Endodermal cell (in vitro differentiated cells): Measurements from ENCODE around the gene FAM25G. TPM values are rescaled to one million over a fixed set of nuclear protein-coding genes. Genes with fewer than 3 reads are reported as not detected.
"Not testable (repeated sequence)": the region's sequence is repeated elsewhere in the genome, so short reads cannot be mapped to it uniquely, and the experiment has no call there.

Source experiments
- DNase-seq: peaks from one replicate; pipeline ENCODE4 v3.0.0-alpha.2; 2017
- H3K27ac ChIP-seq: 2 replicates; pipeline ENCODE4 v1.5.1; 2013; ENCODE audit warnings: mild to moderate bottlenecking, low read depth, low read length, moderate library complexity
- H3K27me3 ChIP-seq: 2 replicates; pipeline ENCODE4 v1.6.1; 2013; ENCODE audit warnings: mild to moderate bottlenecking, low read length, moderate library complexity; ENCODE audit not compliant: insufficient read depth, control insufficient read depth, poor library complexity, severe bottlenecking
- H3K36me3 ChIP-seq: 2 replicates; pipeline ENCODE4 v1.7.0; 2013; ENCODE audit warnings: mild to moderate bottlenecking, low read length, moderate library complexity; ENCODE audit not compliant: control insufficient read depth, insufficient read depth
- H3K4me1 ChIP-seq: one replicate; pipeline ENCODE4 v1.7.0; 2013; ENCODE audit warnings: low read length; ENCODE audit not compliant: control insufficient read depth, insufficient read depth
- H3K4me3 ChIP-seq: 2 replicates; pipeline ENCODE4 v1.5.1; 2013; ENCODE audit warnings: mild to moderate bottlenecking, low read length, moderate library complexity
- H3K9ac ChIP-seq: 2 replicates; pipeline ENCODE4 v1.6.1; 2013; ENCODE audit warnings: mild to moderate bottlenecking, low read length, moderate library complexity; ENCODE audit not compliant: poor library complexity, severe bottlenecking; ENCODE audit errors: extremely low read depth
- H3K9me3 ChIP-seq: 2 replicates; pipeline ENCODE4 v1.6.1; 2013; ENCODE audit warnings: mild to moderate bottlenecking, low read length, moderate library complexity; ENCODE audit not compliant: control insufficient read depth
- H3K27ac Mint-ChIP-seq: 2 replicates; pipeline ENCODE4 v1.8.0; 2020; ENCODE audit warnings: mixed read lengths
- H3K27me3 Mint-ChIP-seq: 2 replicates; pipeline ENCODE4 v1.8.0; 2021; ENCODE audit warnings: mild to moderate bottlenecking, mixed read lengths; ENCODE audit not compliant: insufficient read depth
- H3K36me3 Mint-ChIP-seq: 2 replicates; pipeline ENCODE4 v1.8.0; 2020; ENCODE audit warnings: low read depth, mixed read lengths
- H3K4me1 Mint-ChIP-seq: 2 replicates; pipeline ENCODE4 v1.8.0; 2020; ENCODE audit warnings: mixed read lengths
- H3K4me3 Mint-ChIP-seq: 2 replicates; pipeline ENCODE4 v1.8.0; 2020; ENCODE audit warnings: mild to moderate bottlenecking, moderate library complexity, mixed read lengths
- H3K9me3 Mint-ChIP-seq: 2 replicates; pipeline ENCODE4 v1.8.0; 2020; ENCODE audit warnings: mild to moderate bottlenecking, mixed read lengths
- CTCF ChIP-seq: fragments of 200-600 bp; sonication (generic); conservative IDR thresholded peaks from 2 replicates; pipeline ENCODE4 v1.5.0; 2021; ENCODE audit warnings: antibody characterized with exemption, mild to moderate bottlenecking
- WGBS, 2 experiments: methylation state at CpG; one replicate each; pipeline versions ENCODE4 v1.1.5 to v1.1.7; 2013; ENCODE audit warnings: missing lambda C conversion rate in 2 of 2, mixed read lengths in 1 of 2; ENCODE audit not compliant: insufficient coverage in 1 of 2, insufficient read length in 1 of 2; 5-methylcytosine and 5-hydroxymethylcytosine counted together
- total RNA-seq, 2 donors: library from RNA; stranded (reverse); fragmentation: NEBNext Ultra II Directional in 1 of 2; extraction: Animal tissue kit (Norgen Biotek cat#: 25700) in 1 of 2; gene quantifications; 2 replicates in 1 of 2; 3 replicates in 1 of 2; pipeline ENCODE4 v1.2.1, GENCODE V29; 2021

Gene FAM25G
- total RNA-seq, 2 donors from 2014 or later: not detected

GRCh38 chr10:47484786-47485185 is 6.7 kb downstream of the FAM25G start:
- H3K9me3 Mint-ChIP-seq, H3K27me3 Mint-ChIP-seq, H3K4me3 Mint-ChIP-seq, H3K27ac ChIP-seq, H3K27me3 ChIP-seq, H3K9me3 ChIP-seq, H3K36me3 ChIP-seq, H3K4me1 Mint-ChIP-seq, H3K9ac ChIP-seq, H3K4me3 ChIP-seq, H3K27ac Mint-ChIP-seq, H3K4me1 ChIP-seq, H3K36me3 Mint-ChIP-seq: not testable (repeated sequence)
- 94 to 100% methylated on average over 1 to 10 of the region's 11 CpGs for WGBS, 2 experiments
- DNase-seq: peak; percentile 24

GRCh38 chr10:47483923-47484322 is 7.6 kb downstream of the FAM25G start, which contains the start of gene ANXA8:
TSS of gene ANXA8 (minus strand) at chr10:47484115. CDS start at chr10:47483933, 182 bp downstream.
- not testable (repeated sequence) for H3K9ac ChIP-seq, H3K36me3 ChIP-seq, H3K4me3 Mint-ChIP-seq, H3K36me3 Mint-ChIP-seq, H3K9me3 ChIP-seq, H3K27me3 ChIP-seq, H3K27ac Mint-ChIP-seq, H3K4me1 Mint-ChIP-seq, H3K27me3 Mint-ChIP-seq, H3K4me3 ChIP-seq, H3K9me3 Mint-ChIP-seq, H3K27ac ChIP-seq, H3K4me1 ChIP-seq
- peak; percentile 26 for DNase-seq
- 91% methylated on average over 7 of the region's 11 CpGs; no CpG with 5 or more reads in 1 of the 2 experiments for WGBS, 2 experiments

GRCh38 chr10:47482367-47482766 is 9.1 kb downstream of the FAM25G start:
- not testable (repeated sequence) for H3K27ac Mint-ChIP-seq, H3K27ac ChIP-seq, H3K4me3 Mint-ChIP-seq

GRCh38 chr10:47481768-47482181 is 9.7 kb downstream of the FAM25G start:
- H3K27me3 ChIP-seq, H3K36me3 Mint-ChIP-seq, H3K4me1 Mint-ChIP-seq, H3K27ac ChIP-seq, H3K9me3 ChIP-seq, H3K27me3 Mint-ChIP-seq, H3K9me3 Mint-ChIP-seq, H3K36me3 ChIP-seq, H3K27ac Mint-ChIP-seq, H3K4me1 ChIP-seq, H3K4me3 Mint-ChIP-seq, H3K4me3 ChIP-seq, H3K9ac ChIP-seq: not testable (repeated sequence)
- DNase-seq: peak; percentile 26
- 98% methylated on average over 3 of the region's 6 CpGs; no CpG with 5 or more reads in 1 of the 2 experiments for WGBS, 2 experiments

More at GRCh38 chr10:47482367-47482766, 9.1 kb downstream of the FAM25G start:
- H3K4me1 Mint-ChIP-seq, H3K36me3 ChIP-seq, H3K36me3 Mint-ChIP-seq, H3K4me1 ChIP-seq, H3K27me3 Mint-ChIP-seq, H3K9me3 ChIP-seq, H3K9me3 Mint-ChIP-seq, DNase-seq, H3K27me3 ChIP-seq, H3K9ac ChIP-seq, H3K4me3 ChIP-seq: not testable (repeated sequence)
- no CpG with 5 or more reads among the region's 1 CpG for WGBS, 2 experiments

GRCh38 chr10:47481182-47481766 is 10.2 kb downstream of the FAM25G start:
- H3K4me3 ChIP-seq, H3K4me1 ChIP-seq, H3K27me3 ChIP-seq, H3K27me3 Mint-ChIP-seq, H3K9ac ChIP-seq, H3K4me1 Mint-ChIP-seq, H3K27ac ChIP-seq, H3K36me3 ChIP-seq, H3K36me3 Mint-ChIP-seq, H3K27ac Mint-ChIP-seq, H3K9me3 Mint-ChIP-seq, H3K9me3 ChIP-seq, H3K4me3 Mint-ChIP-seq: not testable (repeated sequence)
- 82% methylated on average over 6 of the region's 10 CpGs; no CpG with 5 or more reads in 1 of the 2 experiments for WGBS, 2 experiments
- peak; percentile 66 for DNase-seq
- peak; percentile 30 for TF ChIP-seq CTCF

GRCh38 chr10:47480133-47480532 is 11.4 kb downstream of the FAM25G start:
- not testable (repeated sequence) for H3K9me3 Mint-ChIP-seq, H3K9me3 ChIP-seq, H3K27me3 Mint-ChIP-seq, H3K27ac Mint-ChIP-seq, H3K36me3 ChIP-seq, H3K4me1 Mint-ChIP-seq, H3K27me3 ChIP-seq, H3K9ac ChIP-seq, H3K36me3 Mint-ChIP-seq, H3K4me3 ChIP-seq, H3K4me1 ChIP-seq, DNase-seq, H3K4me3 Mint-ChIP-seq, H3K27ac ChIP-seq
- WGBS, 2 experiments: no CpG with 5 or more reads among the region's 3 CpGs
